IMR-90 (cell line): ENCODE results near the gene TMPRSS9.

Source experiments
- BHLHE40 ChIP-seq: fragments of 150-350 bp; IDR thresholded peaks from 2 replicates; pipeline ENCODE4 v1.6.1; 2016; ENCODE audit warnings: mild to moderate bottlenecking, low read depth, low read length
- CEBPB ChIP-seq: IDR thresholded peaks from 2 replicates; pipeline ENCODE4 v1.6.1; 2012; ENCODE audit warnings: low read depth, low read length, improper control_type of control experiment
- CTCF ChIP-seq: conservative IDR thresholded peaks from 2 replicates; pipeline ENCODE4 v1.5.1; 2012; ENCODE audit warnings: mild to moderate bottlenecking, low read depth, low read length, improper control_type of control experiment
- MAFK ChIP-seq: IDR thresholded peaks from 2 replicates; pipeline ENCODE4 v1.6.1; 2012; ENCODE audit warnings: low read depth, low read length, improper control_type of control experiment
- MAZ ChIP-seq: IDR thresholded peaks from 2 replicates; pipeline ENCODE4 v1.6.1; 2012; ENCODE audit warnings: low read depth, mild to moderate bottlenecking, low read length, improper control_type of control experiment, moderate library complexity, borderline replicate concordance
- MXI1 ChIP-seq: IDR thresholded peaks from 2 replicates; pipeline ENCODE4 v1.6.1; 2012; ENCODE audit warnings: low read depth, mild to moderate bottlenecking, low read length, moderate library complexity, borderline replicate concordance
- POLR2A ChIP-seq: IDR thresholded peaks from 2 replicates; pipeline ENCODE4 v1.6.1; 2012; ENCODE audit warnings: mild to moderate bottlenecking, low read depth, low read length
- RAD21 ChIP-seq: IDR thresholded peaks from 2 replicates; pipeline ENCODE4 v1.6.1; 2012; ENCODE audit warnings: low read length, improper control_type of control experiment
- RFX5 ChIP-seq: IDR thresholded peaks from 2 replicates; pipeline ENCODE4 v1.8.0; 2012; ENCODE audit warnings: low read depth, mild to moderate bottlenecking, low read length, moderate library complexity
- SMC3 ChIP-seq: fragments of 150-350 bp; IDR thresholded peaks from 2 replicates; pipeline ENCODE4 v1.6.1; 2016; ENCODE audit warnings: low read depth, mild to moderate bottlenecking, antibody characterized with exemption, low read length, moderate library complexity
- USF2 ChIP-seq: fragments of 150-350 bp; IDR thresholded peaks from 2 replicates; pipeline ENCODE4 v1.6.1; 2017; ENCODE audit warnings: mild to moderate bottlenecking, antibody characterized with exemption, low read length, low read depth

GRCh38 chr19:2339644-2340310 lies 20.3 kb upstream of the TMPRSS9 start:
- TF ChIP-seq CTCF (no peak), SMC3 (no peak), MXI1 (no peak), POLR2A (no peak), RAD21 (no peak), CEBPB (no peak), MAZ (no peak), MAFK (no peak), RFX5 (no peak), BHLHE40 (no peak), USF2 (no peak)
